ENCODE results near the gene NCKAP5.
"Not testable (repeated sequence)": the region's sequence is repeated elsewhere in the genome, so short reads cannot be mapped to it uniquely, and the experiment has no call there.

The NCKAP5 gene

DNA sequence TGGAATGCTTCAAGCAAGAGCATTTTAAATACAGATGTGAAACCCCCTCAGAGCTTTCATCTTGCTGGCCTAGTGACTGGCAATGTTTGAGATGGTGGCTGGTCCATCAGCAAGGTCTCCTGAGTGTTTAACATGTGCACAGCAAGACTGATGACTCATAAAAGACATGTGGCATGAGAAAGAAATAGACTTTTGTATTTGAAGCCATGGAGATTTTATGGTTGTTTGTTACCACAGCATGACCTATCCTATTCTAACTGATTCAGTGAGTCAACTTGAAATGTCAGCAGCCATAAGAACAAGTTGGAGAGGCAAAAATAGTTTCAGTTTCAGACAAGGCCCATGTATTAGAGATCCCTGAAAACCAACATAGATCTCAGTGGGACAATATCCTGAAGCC is 743.5 kb downstream of the NCKAP5 start:
- DNase-seq, result no peak

GRCh38 chr2:132816234-132816633 is 752.0 kb downstream of the NCKAP5 start:
- DNase-seq, result no peak

GRCh38 chr2:132815516-132815915 is 752.7 kb downstream of the NCKAP5 start:
- DNase-seq, result no peak

- DNase-seq, result no peak
Measured at GRCh38 chr2:132814651-132815050, 753.6 kb downstream of the NCKAP5 start.

- peak; percentile 47 for DNase-seq
Measured at GRCh38 chr2:132813422-132813821, 754.8 kb downstream of the NCKAP5 start.

- no peak for DNase-seq
Measured at GRCh38 chr2:132811148-132811915, 756.9 kb downstream of the NCKAP5 start.

- not testable (repeated sequence) for DNase-seq
Measured at GRCh38 chr2:132809962-132810361, 758.3 kb downstream of the NCKAP5 start.

GRCh38 chr2:132804051-132804450 is 764.2 kb downstream of the NCKAP5 start:
- DNase-seq, result no peak

DNA sequence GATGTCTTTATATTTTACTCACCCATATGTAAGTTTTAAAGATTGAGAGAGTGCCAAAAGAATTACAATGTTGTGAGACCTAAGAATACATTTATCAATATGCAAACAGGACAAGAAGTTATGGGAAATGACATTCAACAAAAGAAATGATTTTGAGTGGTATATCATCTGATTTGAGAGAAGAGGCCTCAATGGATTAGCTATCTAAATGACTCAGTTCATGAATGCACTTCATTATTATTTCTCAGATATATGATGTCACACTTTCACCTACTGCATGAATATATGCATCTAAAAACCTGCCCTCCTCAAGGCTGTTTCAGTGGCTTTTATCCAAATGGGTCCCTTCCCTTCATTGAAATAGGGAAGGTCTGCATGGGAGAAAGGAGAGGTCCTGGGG is 769.9 kb downstream of the NCKAP5 start:
- DNase-seq, result no peak

DNA sequence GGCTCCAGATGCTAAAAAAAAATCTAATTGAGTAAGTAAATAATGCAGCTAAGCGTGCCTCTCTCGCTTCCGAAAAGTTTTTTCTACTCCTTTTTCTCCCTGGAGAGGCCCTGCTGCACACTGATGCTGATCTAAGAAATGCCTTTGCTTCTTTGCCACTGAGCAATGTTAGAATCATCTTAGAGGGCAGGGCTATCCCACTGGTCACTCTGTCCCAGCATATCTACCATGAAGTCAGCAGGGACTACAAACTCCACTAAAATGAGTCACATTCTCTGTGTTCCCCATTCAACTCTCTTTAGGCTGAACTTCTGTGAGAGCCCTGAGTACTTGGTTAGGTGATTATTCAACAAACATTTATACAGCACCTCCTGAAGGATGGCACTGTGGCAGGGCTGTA is 770.7 kb downstream of the NCKAP5 start:
- no peak for DNase-seq

- no peak for DNase-seq
Measured at GRCh38 chr2:132797071-132797470, 771.2 kb downstream of the NCKAP5 start.

GRCh38 chr2:132795220-132795619 is 773.0 kb downstream of the NCKAP5 start:
- DNase-seq, result no peak

DNA sequence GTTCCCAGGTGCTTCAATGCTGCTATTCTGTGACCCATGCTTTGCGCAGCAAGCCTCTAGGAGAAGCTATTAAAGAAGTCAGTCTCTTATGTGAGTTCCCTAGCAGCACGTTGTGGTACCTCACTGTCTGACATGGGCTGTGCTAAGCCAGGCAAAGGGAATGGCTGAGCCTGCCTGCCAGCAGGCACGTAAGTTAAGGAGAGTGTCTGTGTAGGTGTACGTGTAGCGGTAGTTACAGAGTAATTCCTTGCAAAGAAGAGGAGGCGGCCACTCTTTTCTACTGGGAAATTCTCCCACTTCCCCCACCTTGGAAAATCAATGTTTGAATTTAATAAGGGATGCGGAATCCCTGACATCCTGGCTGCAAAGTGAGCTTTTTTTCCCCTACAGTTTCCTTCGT is 774.7 kb downstream of the NCKAP5 start:
- DNase-seq, result no peak

- DNase-seq, result no peak
Measured at GRCh38 chr2:132790207-132790785, 778.0 kb downstream of the NCKAP5 start.

GRCh38 chr2:132789066-132789465 is 779.2 kb downstream of the NCKAP5 start:
- peak; percentile 10 for DNase-seq

DNA sequence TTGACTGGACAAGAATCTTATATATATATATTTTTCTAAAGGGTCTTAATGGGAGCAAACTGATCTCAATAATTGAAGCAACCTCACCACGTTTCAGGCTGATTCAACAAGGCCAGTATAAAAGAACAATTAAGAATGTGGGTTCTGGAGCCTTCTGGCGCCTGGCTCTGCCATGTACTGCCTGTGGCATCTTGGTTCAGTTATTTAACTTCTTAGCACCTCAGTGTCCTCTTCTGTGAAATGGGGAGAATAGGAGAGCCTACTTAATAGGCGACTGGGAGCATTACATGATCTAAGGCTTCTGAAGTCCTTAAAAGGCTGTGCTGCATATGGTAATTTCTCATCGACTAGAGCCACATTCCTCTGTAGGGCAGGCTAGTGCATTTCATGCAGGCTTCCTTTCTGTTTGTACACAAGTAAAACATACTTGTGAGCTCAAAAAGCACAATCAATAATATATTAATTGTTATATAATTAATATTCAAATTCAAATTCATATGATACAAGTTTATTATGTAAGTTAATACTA is 779.9 kb downstream of the NCKAP5 start:
- no peak for DNase-seq

- no peak for DNase-seq
Measured at GRCh38 chr2:132783883-132784282, 784.4 kb downstream of the NCKAP5 start.

DNA sequence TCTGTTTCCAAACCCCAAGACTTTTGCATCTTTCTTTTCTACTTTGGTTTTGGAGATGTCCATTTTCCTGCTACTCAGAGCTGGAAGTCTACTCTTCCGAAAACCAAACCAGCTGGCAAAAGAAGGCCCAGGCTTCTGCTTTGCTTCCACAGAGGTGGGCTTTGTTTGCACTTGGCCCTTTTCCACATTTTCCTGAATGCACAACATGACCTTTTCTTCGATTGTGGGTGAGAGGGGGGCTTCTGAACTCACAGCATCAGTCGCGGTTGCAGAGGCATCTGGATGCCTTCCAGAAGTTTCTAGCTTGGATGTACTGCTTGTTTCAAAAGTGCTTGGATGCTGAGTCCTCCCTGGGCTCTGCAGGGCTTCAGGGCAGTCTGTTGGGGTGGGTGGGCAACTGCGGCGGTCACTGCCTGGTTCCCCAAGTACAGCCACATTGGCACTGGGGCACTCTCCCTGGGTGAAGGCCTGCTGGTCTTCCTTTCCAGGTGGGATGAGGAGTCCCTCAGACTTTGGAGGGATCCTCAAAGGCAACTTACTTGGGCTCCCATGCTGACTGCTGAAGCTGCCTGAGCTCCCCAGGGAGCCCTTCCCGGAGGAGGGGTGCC is 786.0 kb downstream of the NCKAP5 start:
- no peak for DNase-seq

- no peak for DNase-seq
Measured at GRCh38 chr2:132780651-132781050, 787.6 kb downstream of the NCKAP5 start.

DNA sequence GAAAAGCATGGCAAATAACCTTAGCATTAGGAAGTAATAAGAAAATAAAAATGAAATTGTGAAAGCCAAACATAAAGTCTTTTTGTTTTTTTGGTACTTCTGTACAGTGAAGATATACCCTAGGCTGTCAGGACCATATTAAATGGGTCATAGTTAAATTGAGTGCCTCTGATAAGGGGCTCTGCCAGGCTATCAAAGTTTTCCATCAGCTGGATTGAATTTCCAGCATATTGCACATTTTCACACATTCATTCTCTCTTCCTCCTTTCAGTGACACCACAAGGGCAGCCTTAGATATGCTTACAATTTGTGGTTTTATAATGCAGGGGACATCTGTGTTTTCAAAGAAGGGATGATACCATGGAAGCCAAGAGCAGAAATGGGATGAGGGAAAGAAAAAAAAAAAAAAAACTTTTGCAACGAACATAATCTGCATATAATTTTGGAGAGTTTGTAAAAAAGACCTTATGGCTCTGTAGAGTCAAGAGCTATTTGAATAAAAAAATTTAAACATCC is 789.0 kb downstream of the NCKAP5 start:
- DNase-seq, result no peak

DNA sequence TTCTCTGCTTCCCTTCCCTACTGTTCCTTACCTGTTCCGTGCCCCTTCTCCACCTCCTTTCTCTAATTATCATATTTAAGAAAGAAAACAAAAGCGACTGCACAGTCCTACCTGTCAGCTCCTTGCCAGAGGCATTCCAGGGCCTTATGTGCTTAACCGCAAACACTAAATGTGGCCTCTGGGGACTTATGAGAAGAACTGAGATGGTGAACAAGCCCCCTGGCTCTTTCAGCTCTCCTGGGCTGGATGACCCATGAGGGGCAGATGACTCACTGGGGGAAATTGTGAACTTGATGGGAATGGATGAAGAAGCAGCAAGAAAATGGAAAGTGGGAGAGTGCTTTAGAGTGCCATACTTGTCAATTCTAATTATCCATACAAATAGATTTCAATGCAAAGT is 792.0 kb downstream of the NCKAP5 start:
- no peak for DNase-seq

GRCh38 chr2:132774189-132774588 is 794.1 kb downstream of the NCKAP5 start:
- no peak for DNase-seq

DNA sequence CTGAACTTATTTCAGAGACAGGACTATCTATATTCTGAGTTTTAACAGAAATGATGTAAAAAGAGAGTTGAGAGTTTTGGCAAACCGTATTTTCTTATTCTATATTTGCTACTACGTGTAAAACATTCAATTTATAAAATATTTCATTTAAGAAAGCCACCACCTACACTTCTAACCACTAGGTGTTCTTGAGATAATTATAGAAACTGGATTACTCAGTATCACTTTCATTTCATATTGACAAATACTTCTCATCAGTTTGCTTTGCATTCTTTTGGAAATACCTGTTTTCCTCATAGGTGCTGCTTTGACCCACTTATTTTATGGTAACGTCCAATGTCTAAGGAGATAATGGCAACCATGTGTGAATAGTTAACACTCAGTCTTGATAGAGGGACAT is 794.9 kb downstream of the NCKAP5 start:
- no peak for DNase-seq

- no peak for DNase-seq
Measured at GRCh38 chr2:132772340-132772739, 795.9 kb downstream of the NCKAP5 start.

Measured in NCI-H82 (cell line).